Right forelimb (tissue), 1 donor: ENCODE results near the gene SOX21.
A peak's percentile ranks its signal among the peaks of the same experiment; 100 is the strongest.
"Not testable (repeated sequence)": the region's sequence is repeated elsewhere in the genome, so short reads cannot be mapped to it uniquely, and the experiment has no call there.

Experiments
- DNase-seq: peaks from one replicate; pipeline ENCODE4 v3.0.0-alpha.2; 2018

SOX21 gene

DNA sequence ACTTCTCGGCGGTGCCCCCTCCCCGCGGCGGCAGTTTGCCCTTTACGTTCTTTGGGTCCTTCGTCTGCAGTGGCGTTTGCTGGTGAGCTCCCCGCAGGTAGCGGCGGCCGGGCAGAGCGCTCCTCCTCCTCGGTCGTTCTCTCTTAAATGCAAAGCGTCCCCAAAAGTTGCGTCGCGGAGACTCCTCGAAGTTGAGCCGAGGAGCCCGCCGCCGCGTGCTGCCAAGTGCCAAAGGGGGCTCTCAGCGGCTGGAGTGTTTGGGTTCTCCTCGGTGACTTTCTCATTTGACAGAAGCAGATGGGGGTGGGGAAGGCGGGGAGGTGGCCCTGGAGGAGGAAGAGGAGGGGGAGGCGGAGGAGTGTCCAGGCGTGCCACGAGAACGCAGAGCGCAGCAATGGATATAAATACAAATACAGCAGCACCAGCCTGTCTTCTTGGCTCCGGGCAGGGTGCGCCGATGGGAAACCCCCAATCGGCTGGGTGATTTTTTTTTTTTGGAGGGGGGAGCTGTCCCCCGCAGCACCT is at the start of gene SOX21:
TSS of gene SOX21 (minus strand) at position 259 of the 525 bp plus-strand sequence. CDS start 496 bp downstream, outside the sequence.
- DNase-seq: peak; percentile 50

DNA sequence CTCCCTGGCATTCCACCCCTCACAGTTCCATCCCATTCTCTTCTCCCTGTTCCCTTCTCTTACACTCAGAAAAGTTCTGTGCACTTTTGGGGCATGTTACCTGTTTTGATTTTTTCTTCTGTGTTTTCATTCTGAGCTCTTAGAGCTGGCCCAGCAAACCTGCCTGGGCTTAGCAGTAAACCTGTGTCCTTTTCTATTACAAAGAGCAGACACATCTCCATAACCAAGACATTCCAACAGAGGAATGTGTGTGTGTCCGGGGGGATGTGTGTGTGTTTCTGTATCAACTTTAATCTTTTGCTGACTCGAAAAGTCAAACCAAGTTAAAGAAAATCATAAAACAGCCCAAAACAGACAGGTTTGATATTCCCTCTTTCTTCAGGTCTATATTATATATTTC is 49.1 kb upstream of the SOX21 start:
- no peak for DNase-seq

DNA sequence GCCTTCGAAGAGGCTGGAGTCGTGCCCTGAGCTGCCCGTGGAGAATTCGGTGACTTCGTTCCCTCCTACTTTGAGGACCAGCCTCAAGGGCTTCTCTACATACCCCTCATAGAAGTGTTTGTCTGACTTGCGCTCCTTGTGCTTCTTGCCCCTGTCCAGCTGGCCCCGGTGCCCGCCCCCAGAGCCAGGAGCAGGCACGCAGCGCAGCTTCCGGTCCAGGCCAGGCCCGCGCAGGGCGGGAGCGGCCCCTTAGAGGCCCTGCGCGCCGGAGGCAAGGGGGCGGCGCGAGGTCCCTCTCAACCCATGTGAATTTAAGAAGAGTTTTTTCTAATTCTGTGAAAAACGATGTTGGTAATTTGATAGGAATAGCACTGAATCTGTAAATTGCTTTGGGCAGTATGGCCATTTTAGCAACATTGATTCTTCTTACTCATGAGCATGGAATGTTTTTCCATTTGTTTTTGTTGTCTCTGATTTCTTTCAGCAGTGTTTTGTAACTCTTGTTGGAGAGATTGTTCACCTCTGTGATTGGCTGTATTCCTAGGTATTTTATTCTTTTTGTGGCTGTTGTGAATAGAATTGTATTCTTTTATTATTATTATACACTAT is 46.9 kb upstream of the SOX21 start:
- no peak for DNase-seq

DNA sequence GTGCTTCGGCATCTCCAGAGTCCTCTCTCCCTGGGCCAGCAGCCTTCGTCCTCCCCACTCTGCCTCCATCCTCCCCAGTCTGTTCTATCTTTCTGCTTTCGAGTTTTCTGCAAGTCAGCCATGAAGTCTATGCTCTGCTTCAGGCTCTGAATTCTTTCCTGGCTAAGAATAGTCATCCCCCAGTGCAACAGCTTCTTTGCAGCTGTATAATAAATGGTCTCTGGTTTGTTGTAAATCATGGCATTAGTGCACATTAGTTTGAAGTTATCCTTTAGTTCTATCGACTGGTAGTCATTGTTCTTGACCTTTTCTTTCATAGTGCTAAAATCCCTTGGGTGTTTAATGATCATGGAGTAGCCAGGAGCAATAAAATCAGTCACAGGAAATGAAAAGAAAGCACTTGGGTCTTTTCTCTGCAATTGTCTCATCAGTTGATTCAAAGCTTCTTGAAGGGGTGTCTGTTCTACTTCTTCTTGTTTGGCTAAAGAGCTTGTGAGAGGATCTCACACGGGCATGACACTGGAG is 46.2 kb upstream of the SOX21 start:
- no peak for DNase-seq

DNA sequence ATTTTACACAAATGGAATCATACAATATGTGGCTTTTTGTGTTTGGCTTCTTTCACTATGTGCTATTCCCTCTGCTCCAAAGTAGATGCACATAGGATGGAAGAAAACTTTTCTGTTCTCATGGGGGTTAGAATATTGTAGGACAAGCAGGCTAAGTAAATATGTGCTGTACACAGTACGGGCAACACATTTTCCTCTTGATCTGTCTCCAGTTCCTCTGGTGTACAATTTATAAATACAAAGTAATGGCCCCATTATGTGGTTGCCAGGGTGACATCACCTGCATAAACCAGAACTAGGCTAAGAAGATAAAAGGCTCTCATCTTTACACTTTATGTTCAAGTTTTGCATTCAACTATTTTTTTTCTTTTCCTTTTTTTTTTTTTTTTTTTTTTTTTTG is 41.0 kb upstream of the SOX21 start:
- DNase-seq: no peak

DNA sequence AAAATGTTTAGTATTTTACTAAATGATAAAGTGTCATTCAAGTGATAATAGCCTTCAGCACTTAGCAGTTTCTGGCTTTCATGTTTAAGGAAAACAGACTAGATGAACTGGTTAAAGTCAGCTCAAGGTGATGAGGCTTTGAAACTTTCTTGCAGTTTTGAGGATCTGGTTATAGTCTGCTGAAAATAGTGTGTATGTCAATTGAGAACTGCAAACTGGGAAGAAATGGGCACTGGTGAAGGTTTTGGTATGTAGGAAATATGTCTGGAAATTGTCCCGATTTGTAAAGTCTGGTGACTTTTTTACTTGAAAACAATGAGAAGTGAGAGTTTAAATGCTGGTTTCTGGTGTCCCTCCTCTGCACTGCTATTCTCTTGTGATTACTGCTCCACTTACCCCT is 36.8 kb upstream of the SOX21 start:
- DNase-seq: no peak

DNA sequence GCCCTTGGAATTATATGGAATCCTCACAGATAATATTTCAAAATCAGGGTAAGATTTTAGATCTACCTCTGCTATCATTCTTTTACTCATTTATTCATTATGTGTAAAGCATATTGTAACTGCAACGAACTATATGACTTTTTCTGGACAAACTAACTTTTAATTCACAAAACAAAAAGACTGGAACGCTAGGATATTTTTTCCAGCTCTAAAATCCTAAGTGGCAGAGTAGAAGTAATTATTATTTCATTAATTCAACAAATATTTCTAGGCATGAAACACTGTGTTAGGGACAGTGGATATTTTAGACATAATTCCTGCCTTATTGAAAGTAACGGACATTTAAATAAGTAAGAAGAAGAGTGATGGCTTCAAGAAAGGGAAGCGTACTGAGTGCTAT is 26.9 kb upstream of the SOX21 start:
- DNase-seq: no peak

DNA sequence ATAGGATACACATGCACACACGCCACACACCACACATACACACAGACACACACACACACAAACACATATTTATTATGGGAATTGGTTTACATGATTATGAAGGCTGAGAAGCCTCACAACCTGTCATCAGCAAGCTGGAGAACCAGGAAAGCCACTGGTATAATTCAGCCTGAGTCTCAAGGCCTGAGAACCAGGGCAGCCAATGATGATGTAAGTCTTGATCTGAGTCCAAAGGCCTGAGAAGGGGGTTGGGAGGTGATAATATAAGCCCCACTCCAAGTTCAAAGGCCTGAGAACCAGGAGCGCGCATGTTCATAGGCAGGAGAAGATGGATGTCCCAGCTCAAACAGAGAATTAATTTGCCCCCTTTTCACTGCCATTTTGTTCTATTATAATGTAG is 18.7 kb upstream of the SOX21 start:
- DNase-seq: no peak

DNA sequence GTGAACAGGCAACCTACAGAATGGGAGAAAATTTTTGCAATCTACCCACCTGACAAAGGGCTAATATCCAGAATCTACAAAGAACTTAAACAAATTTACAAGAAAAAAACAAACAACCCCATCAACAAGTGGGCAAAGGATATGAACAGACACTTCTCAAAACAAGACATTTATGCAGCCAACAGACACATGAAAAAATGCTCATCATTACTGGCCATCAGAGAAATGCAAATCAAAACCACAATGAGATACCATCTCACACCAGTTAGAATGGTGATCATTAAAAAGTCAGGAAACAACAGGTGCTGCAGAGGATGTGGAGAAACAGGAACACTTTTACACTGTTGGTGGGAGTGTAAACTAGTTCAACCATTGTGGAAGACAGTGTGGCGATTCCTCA is 17.6 kb upstream of the SOX21 start:
- DNase-seq: not testable (repeated sequence)

DNA sequence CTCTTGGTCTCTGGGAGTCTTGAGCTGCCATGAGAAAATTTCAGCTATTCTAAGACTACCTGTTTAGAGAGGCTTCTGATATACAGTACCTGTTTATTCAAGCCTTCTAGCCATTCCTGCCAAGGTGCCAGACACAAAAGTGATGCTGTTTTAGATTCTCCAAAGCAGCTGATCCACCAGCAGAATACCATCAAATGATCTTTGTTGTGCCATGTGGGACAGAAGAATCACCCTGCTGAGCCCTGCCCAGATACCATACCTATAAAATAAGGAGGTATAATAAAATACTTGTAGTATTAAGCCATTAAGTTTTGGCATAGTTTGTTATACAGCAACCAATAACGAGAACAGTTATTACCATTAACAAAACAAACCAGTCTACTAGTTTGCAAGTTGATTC is 14.1 kb upstream of the SOX21 start:
- DNase-seq: no peak

DNA sequence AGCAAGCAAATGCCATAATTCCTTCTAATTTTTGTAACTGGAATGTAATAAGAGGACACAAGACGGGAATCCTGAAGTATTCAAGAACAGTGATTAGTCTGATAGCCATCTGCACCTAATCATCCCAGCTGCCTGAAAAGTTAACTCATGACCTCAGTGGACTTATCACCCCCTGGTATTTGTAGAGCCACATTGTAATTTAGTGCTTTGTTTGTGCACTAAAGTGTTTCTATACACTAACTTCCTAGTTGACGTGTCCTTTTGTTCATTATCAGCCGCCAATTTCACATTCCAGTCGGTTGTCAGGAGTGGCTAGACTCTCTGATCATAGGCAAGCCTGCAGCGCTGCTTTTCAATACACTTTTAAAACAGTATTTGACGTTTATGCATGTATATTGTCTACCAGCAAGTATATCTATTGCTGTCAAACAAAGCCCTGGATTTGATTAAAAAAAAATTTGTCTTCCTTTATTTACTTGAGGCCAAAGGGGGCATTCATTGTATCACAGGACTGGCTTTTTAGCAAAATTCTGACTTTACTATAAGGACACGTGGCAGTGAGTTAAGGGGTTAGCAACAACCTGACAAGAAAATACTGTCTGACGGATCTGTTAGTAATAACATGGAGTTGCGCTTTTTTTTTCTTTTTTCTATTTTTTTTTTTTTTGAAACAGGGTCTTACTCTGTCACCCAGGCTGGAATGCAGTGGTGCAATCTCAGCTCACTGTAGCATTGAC is 10.4 kb upstream of the SOX21 start:
- DNase-seq: no peak

DNA sequence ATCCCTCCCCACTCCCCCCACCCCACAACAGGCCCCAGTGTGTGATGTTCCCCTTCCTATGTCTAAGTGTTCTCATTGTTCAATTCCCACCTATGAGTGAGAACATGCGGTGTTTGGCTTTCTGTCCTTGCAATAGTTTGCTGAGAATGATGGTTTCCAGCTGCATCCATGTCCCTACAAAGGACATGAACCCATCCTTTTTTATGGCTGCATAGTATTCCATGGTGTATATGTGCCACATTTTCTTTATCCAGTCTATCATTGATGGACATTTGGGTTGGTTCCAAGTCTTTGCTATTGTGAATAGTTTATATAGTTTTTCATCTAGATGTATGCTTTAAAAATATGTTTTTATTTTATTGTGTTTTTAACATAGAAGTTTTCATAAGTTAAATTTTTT is 6.4 kb upstream of the SOX21 start:
- DNase-seq: not testable (repeated sequence)

DNA sequence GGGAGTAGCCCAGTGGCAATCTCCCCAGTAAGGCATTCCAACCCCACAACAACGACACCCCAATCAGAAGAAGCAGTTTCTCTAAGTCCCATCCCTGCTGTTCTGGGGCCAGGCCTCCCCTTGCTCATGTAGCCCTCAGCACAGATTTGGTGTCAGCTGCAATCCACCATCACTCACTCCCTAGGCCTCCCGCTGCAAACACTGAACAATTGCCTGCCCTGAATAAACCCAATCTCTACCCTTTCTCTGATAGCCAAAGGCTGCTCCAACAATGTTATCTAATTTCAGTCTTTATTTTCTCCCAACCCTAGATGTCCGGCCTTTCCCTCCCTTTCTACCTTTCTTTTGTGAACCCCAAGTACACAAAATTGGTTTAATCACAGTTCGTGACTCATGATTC is 5.6 kb upstream of the SOX21 start:
- no peak for DNase-seq

DNA sequence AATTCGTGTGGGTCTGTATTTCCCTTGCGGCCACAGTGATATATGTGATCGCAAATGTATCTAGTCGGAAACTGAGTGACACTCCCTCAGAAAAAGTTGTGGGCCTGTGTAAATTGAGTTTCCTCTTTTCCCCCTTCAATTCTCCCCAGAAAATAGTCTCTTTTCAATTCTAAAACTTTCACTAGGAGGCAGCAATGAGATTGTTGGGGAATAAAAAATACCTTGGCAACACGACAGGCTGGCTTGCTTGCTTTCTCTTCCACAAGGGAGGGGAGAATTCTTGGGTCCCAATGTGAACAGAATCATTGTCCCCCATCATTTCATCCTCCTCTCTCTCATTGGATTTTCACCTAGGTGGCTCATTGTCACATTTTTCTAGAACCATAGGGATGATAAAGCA is 3.7 kb upstream of the SOX21 start:
- DNase-seq: no peak

DNA sequence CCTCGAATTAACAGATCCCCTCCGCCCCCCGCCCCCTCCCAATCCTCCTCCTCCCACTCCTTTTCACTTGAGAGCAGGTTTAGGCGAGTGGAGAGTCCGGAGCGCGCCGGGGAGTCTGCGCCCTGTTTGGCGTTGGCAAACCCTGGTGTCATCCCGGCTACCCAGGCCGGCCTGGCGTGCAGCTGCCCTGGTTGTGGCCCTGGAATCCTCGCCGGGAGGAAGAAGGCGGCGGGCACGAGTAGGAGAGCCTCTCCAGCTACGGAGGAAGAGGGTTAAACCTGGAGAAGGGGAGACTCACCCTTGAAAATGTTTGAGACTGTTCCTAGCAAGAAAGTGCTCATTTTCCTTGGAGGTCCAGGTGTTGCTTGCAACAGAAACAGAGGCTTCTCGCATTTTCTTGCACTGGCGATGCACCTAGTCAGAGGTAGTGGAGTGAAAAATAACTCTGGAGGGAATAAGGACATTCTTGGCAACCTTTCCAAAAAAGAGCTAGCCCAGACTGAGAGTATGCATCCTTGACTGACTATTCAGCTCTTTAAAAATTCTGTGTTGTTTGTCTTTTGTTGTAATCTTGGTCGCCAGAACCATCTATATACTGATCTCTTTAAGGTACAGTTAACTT is 1.3 kb upstream of the SOX21 start:
- no peak for DNase-seq

DNA sequence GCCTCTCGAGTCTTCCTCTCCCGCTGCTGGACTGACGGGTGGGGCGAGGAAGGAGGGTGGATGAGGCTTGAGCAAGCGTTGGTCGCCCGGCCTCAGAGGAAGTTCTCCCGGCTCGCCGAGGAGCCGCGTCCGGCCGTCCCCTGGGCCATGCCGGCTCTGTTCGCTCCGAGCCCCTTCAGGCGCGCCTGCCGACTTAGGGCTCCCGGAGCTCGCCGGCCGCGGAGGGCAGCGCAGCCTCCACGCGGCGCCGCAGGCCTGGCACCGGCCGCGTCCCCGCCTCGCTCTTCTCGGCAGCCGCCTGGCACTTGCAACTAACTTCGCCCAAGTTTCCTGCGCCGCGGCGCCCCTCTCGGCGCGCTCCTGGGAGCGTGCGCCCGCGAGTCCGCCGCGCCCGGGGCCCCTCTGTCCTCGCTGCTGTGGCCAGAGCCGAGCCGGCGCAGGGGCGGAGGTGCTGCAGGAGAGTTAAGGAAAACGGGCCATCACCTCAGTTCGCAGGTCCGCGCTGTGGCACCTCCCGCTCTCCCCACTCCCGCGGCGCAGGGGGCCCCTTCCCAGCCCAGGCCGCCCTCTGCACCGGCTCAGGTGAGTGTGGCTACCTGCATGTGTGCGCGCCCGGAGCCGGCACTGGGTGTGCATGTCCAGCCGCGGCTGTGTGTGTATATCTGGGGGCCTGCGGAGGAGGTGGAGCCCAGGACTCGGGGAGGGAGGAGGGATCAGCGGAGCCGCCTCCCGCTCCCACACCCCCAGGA is 641 bp upstream of the SOX21 start:
- DNase-seq: peak; percentile 63

DNA sequence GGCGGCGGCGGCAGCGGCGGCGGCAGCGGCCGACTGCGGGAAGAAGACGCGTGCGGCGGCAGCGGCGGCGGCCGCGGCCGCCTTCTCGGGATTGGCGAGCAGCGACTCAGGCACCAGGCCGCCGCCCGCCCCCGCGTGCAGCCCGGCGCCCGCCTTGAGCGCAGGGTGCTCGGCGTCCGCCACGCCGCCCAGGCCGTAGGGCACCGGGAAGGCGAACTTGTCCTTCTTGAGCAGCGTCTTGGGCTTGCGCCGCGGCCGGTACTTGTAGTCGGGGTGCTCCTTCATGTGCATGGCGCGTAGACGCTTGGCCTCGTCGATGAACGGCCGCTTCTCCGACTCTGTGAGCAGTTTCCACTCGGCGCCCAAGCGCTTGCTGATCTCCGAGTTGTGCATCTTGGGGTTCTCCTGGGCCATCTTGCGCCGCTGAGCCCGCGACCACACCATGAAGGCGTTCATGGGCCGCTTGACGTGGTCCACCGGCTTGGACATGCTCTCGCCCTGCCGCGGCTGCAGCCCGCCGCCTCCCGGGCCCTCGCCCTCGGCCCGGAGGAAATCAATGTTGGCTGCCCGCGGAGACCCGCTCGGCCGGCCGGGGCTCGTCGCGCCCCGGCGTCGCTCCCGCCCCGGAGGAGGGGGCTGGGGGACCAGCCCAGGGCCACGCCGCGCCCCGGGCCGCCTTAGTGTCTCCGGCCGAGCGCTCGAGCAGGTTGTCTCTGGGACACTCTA is 621 bp downstream of the SOX21 start:
- peak; percentile 69 for DNase-seq

DNA sequence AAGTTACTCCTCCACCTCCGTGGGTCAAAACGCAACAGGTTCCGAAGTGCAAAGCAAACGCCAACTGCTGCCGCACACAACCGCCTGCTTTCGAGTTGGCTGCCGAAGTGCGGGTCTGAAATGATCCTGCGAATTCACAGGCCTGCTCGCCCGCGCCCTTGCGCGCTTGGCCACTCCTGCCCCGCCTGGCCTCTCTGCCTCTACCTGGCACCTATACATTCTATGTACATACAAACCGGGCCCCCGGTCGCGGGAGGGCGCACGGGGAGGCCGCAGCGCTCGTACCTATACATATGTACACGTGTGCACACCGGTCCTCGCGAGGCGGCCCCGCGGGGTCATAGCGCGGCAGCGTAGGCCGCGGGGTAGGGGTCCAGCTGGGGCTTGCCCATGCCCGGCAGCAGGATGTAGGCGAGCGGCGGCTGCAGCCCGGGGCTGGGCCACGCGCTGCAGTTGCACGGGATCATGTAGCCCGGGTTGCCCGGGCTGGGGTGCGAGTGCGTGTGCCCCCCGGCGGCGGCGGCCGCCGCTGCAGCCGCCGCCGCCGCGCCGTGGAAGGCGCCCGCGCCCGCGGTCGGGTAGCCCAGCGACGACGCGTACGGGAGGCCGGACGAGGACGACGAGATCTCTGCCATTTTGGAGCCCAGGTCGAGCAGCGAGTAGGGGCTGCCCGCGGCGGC is 1.3 kb downstream of the SOX21 start:
- peak; percentile 50 for DNase-seq

DNA sequence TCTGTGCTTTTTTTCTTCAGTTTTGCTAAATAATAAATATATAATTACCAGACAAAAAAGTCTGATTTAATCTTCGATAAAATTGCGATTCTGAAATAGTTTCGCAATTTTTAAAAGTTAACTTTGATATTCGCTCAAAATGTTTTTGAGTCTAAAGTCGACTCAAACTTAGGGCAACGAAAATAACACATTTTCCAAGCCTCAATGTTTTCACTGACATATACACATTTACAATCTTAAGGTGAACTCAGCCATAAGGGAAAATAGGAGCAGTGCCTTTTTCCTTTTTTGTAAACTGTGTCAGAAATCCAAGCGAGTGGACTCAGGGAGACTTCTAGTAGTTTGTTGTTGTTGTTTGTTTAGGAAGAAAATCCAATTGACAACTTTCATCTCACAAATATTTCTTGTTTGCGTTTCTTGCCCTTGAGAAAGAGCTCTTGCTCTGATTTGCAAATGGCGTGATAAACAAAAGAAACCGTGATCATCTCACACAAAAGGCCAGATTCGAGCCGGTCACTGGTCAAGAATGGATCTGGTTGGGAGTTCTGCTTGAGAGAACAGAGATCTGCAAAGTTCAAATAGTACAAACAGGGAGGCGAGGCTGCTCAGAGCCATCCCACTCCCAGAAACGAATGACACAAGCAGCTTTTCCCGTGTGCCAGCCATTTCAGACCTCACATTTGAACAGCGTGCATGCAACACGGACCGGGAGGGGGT is 2.1 kb downstream of the SOX21 start:
- DNase-seq: peak; percentile 48

DNA sequence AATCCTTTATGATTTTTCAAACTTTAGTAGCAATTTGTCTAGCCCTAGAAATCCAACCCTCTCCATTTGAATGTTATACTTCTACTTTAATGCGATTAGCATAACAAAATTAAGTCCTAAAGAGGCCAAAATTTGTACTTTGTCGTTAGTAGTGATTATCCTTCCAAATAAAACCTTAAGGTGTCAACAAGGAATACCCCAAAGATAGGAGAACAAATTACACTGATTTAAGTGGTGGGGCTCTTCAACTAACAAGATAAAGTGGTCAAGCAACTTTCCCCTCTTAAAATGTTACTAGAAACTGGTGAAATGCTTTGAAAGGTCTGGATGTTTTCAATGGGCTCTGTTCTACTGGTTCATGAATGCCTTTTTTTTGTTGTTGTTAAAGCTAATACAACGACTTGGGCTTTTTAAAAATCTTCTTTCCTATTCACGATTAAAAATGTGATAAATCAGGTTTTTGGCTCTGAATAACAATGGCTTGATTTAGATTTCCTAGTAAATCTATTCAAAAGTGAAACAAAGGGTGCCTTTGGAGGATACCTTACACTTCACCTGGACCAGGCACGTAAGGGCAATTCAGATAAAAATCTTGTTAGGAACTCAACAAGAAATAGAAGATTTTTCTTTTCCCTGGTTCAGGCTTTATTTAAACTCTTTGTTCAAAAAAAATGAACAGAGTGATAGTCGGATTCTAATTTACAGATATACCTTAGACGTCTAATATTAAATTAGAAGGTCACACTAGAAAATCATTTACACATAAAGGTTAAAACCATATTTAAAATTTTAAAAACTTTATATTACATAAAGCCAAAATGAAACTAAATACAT is 3.1 kb downstream of the SOX21 start:
- no peak for DNase-seq
